ENCODE results near the gene PSMB3.
"Not testable (repeated sequence)": the region's sequence is repeated elsewhere in the genome, so short reads cannot be mapped to it uniquely, and the experiment has no call there.

Gene PSMB3

DNA sequence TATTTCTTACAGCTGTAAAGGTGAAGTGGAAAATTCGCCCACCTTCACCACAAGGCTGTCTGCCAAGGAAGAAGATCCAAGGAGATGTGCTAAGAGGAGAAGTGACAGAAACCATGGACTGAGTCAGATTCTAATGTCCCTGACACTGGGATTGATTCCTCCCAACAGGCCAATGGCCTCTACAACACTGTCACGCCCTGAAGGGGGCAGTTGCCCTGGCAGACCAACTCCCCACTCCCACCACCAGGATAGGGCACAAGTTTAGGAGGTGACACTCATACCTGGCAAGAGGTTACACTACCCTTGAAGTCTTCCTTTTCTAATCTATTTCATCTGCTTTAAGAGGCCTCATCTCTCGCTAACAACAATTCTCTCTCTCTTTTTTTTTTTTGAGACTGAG, 30.7 kb downstream of the PSMB3 start:
- TF ChIP-seq, protein P1, sequence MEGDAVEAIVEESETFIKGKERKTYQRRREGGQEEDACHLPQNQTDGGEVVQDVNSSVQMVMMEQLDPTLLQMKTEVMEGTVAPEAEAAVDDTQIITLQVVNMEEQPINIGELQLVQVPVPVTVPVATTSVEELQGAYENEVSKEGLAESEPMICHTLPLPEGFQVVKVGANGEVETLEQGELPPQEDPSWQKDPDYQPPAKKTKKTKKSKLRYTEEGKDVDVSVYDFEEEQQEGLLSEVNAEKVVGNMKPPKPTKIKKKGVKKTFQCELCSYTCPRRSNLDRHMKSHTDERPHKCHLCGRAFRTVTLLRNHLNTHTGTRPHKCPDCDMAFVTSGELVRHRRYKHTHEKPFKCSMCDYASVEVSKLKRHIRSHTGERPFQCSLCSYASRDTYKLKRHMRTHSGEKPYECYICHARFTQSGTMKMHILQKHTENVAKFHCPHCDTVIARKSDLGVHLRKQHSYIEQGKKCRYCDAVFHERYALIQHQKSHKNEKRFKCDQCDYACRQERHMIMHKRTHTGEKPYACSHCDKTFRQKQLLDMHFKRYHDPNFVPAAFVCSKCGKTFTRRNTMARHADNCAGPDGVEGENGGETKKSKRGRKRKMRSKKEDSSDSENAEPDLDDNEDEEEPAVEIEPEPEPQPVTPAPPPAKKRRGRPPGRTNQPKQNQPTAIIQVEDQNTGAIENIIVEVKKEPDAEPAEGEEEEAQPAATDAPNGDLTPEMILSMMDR (conservative IDR thresholded peaks at IDR 0.05) = no peak
- no peak for TF ChIP-seq ZFX (IDR thresholded peaks at IDR 0.05)

DNA sequence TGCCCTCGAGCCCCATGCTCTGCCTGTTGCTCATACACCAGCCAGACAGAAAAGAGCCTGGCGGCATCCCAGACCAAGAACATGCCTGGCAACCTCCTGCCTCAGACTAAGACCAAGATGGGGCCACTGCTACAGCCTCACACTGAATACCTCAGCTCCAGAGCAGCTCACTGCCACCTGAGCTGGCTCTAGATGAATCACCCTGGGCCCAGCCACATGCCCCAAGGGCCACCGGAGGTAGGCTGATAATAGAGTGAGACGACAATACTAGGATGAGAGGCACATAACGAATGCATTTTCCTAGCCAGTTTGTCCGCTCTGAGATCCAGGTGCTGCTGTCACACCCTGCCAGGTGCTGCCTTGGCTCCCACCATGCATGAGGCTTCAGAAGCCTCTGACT, 33.8 kb downstream of the PSMB3 start:
- no peak overlapping the region for H3K27ac ChIP-seq
- TF ChIP-seq, protein P1 (conservative IDR thresholded peaks at IDR 0.05) = no peak
- TF ChIP-seq ZFX (IDR thresholded peaks at IDR 0.05) = no peak

More for the DNA sequence above, 30.7 kb downstream of the PSMB3 start:
- H3K27ac ChIP-seq = no peak overlapping the region

DNA sequence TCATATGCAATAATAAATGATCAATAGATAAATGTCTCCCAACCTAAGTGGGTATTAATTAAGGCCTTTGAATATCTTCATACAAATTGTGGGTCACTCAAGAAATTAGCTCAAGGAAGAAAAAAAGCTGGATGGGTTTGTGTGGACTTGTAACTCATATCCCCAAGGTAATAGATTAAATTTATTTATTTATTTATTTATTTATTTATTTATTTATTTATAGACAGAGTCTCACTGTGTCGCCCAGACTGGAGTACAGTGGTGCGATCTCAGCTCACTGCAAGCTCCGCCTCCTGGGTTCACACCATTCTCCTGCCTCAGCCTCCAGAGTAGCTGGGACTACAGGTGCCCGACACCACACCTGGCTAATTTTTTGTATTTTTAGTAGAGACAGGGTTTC, 35.5 kb downstream of the PSMB3 start:
- not testable (repeated sequence) for H3K27ac ChIP-seq

DNA sequence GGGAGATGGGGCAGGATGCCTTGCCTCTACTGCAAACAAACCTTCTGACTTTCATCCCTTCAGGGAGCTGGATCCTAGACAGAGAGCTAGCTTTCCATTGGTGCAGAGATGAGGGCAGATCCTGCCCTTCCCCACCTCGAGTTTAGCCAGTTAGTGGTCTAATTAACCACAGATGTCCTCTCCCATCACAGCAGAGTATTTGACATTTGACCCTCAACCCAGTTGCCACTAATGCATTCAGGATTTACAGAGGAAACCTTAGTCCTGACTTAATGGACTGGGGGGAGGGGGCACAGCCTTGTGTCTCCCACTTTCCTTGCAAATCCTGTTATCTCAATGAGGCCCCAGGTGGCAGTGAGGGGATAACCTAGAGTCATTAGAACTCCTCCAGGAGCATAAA, 36.6 kb downstream of the PSMB3 start:
- H3K27ac ChIP-seq = no peak overlapping the region
- TF ChIP-seq ZFX (IDR thresholded peaks at IDR 0.05) = no peak
- TF ChIP-seq, protein P1 (conservative IDR thresholded peaks at IDR 0.05) = no peak

- H3K27ac ChIP-seq = not testable (repeated sequence)
These were observed 37.7 kb downstream of the PSMB3 start for GRCh38 chr17:38790148-38790707.

DNA sequence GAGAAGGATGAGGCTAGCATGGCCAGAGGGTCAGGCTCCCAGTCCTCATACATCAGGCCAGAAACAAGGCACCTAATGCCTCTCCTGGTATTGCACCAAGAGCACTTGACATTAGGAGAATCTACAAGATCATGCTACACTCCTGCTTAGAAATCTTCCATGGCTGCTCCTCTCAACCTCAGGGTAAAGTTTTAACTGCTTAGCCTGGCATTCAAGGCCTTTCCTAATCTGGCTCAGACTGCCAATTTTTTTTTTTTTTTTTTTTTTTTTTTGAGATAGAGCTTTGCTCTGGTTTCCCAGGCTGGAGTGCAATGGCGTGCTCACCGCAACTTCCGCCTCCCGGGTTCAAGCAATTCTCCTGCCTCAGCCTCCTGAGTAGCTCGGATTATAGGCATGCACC, 38.6 kb downstream of the PSMB3 start:
- H3K27ac ChIP-seq = no peak overlapping the region
- no peak for TF ChIP-seq ZFX (IDR thresholded peaks at IDR 0.05)
- TF ChIP-seq, protein P1 (conservative IDR thresholded peaks at IDR 0.05) = no peak

- TF ChIP-seq ZFX (IDR thresholded peaks at IDR 0.05) = no peak
- TF ChIP-seq, protein P1 (conservative IDR thresholded peaks at IDR 0.05) = no peak
- no peak overlapping the region for H3K27ac ChIP-seq
These were observed 41.7 kb downstream of the PSMB3 start for GRCh38 chr17:38794221-38794620.

GRCh38 chr17:38796451-38797157, 44.1 kb downstream of the PSMB3 start:
- TF ChIP-seq, protein P1 (conservative IDR thresholded peaks at IDR 0.05) = no peak
- TF ChIP-seq ZFX (IDR thresholded peaks at IDR 0.05) = no peak
- no peak overlapping the region for H3K27ac ChIP-seq

Measured in C4-2B (cell line).